Measurements from ENCODE around the gene NR1H2.
"Not testable (repeated sequence)": the region's sequence is repeated elsewhere in the genome, so short reads cannot be mapped to it uniquely, and the experiment has no call there.

DNA sequence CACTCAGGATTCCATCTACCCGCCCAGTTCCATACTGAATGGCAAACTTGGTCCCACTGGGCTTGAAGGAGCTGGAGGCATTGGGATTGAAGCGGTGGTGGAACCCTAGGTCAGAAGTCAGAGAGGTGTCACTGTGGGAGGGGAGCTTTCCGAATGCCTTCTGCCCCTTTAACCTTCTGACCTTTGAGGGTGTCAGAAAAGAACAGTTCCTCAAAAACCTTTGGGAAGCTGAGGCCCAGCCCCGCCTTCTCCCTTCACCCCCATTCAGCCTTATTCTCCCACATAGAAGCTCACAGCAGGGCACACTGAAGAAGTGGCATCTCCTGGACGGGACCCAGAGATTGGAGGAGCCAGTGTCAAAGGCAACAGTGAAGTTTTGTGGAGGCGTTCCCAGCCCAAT is 39.2 kb upstream of the NR1H2 start:
- TF ChIP-seq, protein P1, sequence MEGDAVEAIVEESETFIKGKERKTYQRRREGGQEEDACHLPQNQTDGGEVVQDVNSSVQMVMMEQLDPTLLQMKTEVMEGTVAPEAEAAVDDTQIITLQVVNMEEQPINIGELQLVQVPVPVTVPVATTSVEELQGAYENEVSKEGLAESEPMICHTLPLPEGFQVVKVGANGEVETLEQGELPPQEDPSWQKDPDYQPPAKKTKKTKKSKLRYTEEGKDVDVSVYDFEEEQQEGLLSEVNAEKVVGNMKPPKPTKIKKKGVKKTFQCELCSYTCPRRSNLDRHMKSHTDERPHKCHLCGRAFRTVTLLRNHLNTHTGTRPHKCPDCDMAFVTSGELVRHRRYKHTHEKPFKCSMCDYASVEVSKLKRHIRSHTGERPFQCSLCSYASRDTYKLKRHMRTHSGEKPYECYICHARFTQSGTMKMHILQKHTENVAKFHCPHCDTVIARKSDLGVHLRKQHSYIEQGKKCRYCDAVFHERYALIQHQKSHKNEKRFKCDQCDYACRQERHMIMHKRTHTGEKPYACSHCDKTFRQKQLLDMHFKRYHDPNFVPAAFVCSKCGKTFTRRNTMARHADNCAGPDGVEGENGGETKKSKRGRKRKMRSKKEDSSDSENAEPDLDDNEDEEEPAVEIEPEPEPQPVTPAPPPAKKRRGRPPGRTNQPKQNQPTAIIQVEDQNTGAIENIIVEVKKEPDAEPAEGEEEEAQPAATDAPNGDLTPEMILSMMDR (conservative IDR thresholded peaks at IDR 0.05 in 1 of 2, IDR thresholded peaks at IDR 0.05 in 1 of 2; ENCODE audit: low read depth in 1 of 2, low read length in 2 of 2) = not testable (repeated sequence)
- TF ChIP-seq EZH2 (IDR thresholded peaks at IDR 0.05; ENCODE audit: low read length, missing control alignments) = not testable (repeated sequence)
